Right kidney (tissue), 9 donors: Measurements from ENCODE around the gene ZNF691.
"Not testable (repeated sequence)": the region's sequence is repeated elsewhere in the genome, so short reads cannot be mapped to it uniquely, and the experiment has no call there.

ENCODE experiments used
- DNase-seq: peaks from one replicate; pipeline ENCODE4 v3.0.0-alpha.2; 2016
- long read RNA-seq, 8 donors: transcript quantifications; one replicate each; lab custom pipeline, GENCODE V29; 2026

ZNF691 gene
- long read RNA-seq, donor 1, transcript ZNF691-206 (2 exons, 1,577 nt): major isoform, 6 of 15 reads
- long read RNA-seq, donor 1, partial matches to known transcripts: 6 of 15 reads
- long read RNA-seq, donor 1, other reads (novel, unspliced or antisense): 0 of 15 reads
- long read RNA-seq, donor 2, partial matches to known transcripts: 0 of 1 reads
- long read RNA-seq, donor 2, other reads (novel, unspliced or antisense): 0 of 1 reads
- long read RNA-seq, donor 3, partial matches to known transcripts: 0 of 5 reads
- long read RNA-seq, donor 3, other reads (novel, unspliced or antisense): 0 of 5 reads
- long read RNA-seq, donor 4, partial matches to known transcripts: 9 of 13 reads
- long read RNA-seq, donor 4, other reads (novel, unspliced or antisense): 0 of 13 reads
- long read RNA-seq, donor 5, transcript ZNF691-205 (3 exons, 1,683 nt): major isoform, 5 of 10 reads
- long read RNA-seq, donor 5, partial matches to known transcripts: 0 of 10 reads
- long read RNA-seq, donor 5, other reads (novel, unspliced or antisense): 0 of 10 reads
- long read RNA-seq, donor 6, partial matches to known transcripts: 0 of 4 reads
- long read RNA-seq, donor 6, other reads (novel, unspliced or antisense): 0 of 4 reads
- long read RNA-seq, donor 7, transcript ZNF691-206 (2 exons, 1,577 nt): major isoform, 8 of 10 reads
- long read RNA-seq, donor 7, partial matches to known transcripts: 0 of 10 reads
- long read RNA-seq, donor 7, other reads (novel, unspliced or antisense): 0 of 10 reads
- long read RNA-seq, donor 8, partial matches to known transcripts: 0 of 7 reads
- long read RNA-seq, donor 8, other reads (novel, unspliced or antisense): 0 of 7 reads

- DNase-seq: peak; percentile 84
Observed at GRCh38 chr1:42846257-42847110, at the start of gene ZNF691. Gene ZNF691 (plus strand): TSS chr1:42846613. CDS start chr1:42849659, 3,046 bp downstream.

GRCh38 chr1:42797414-42797813 lies 49.0 kb upstream of the ZNF691 start:
- DNase-seq: no peak

- no peak for DNase-seq
Observed at GRCh38 chr1:42797979-42798378, 48.4 kb upstream of the ZNF691 start.

GRCh38 chr1:42801832-42802473 lies 44.5 kb upstream of the ZNF691 start:
- no peak for DNase-seq

- DNase-seq: no peak
Observed at GRCh38 chr1:42806171-42806570, 40.2 kb upstream of the ZNF691 start.

- DNase-seq: no peak
Observed at GRCh38 chr1:42806593-42806992, 39.8 kb upstream of the ZNF691 start.

- DNase-seq: no peak
Observed at GRCh38 chr1:42807056-42807668, 39.3 kb upstream of the ZNF691 start.

- DNase-seq: not testable (repeated sequence)
Observed at GRCh38 chr1:42814815-42815214, 31.6 kb upstream of the ZNF691 start.

GRCh38 chr1:42815941-42816584 lies 30.4 kb upstream of the ZNF691 start:
- no peak for DNase-seq

- DNase-seq: peak; percentile 99
Observed at GRCh38 chr1:42816585-42817439, 29.6 kb upstream of the ZNF691 start, which contains the start of the genes ERMAP and SVBP. Gene ERMAP (plus strand): TSS chr1:42817122. CDS start chr1:42830449, 13,327 bp downstream. Gene SVBP (minus strand): TSS chr1:42817397. CDS start chr1:42816544, 853 bp downstream.

- DNase-seq: peak; percentile 44
Observed at GRCh38 chr1:42817440-42817767, 29.0 kb upstream of the ZNF691 start.

- no peak for DNase-seq
Observed at GRCh38 chr1:42817976-42818375, 28.4 kb upstream of the ZNF691 start.

- no peak for DNase-seq
Observed at GRCh38 chr1:42820813-42821212, 25.6 kb upstream of the ZNF691 start.

GRCh38 chr1:42821690-42822089 lies 24.7 kb upstream of the ZNF691 start:
- no peak for DNase-seq

GRCh38 chr1:42822800-42823392 lies 23.5 kb upstream of the ZNF691 start:
- no peak for DNase-seq

GRCh38 chr1:42824481-42825035 lies 21.9 kb upstream of the ZNF691 start:
- no peak for DNase-seq

GRCh38 chr1:42825036-42825851 lies 21.2 kb upstream of the ZNF691 start:
- no peak for DNase-seq

GRCh38 chr1:42830631-42831030 lies 15.8 kb upstream of the ZNF691 start:
- DNase-seq: no peak
